Calu3 (cell line): ENCODE data around the gene UNC5C. TPM values are rescaled to one million over a fixed set of nuclear protein-coding genes. Genes with fewer than 3 reads are reported as not detected.

ENCODE experiments used
- BruUV-seq: library from RNA; stranded (reverse); fragments of 400-500 nt; replicated peaks from 2 replicates; lab custom pipeline; 2021; lab: Mats Ljungman, UMichigan
- CTCF ChIA-PET: fragments of 300-600 bp; sonication (Branson Sonifier 250); formaldehyde crosslinking; loops from one replicate; lab custom pipeline; 2022; ENCODE audit warnings: antibody characterized with exemption; lab: Charles Lee
- DNase-seq: peaks from one replicate; pipeline ENCODE4 v3.0.0; 2022
- H3K27ac Mint-ChIP-seq: one replicate; pipeline ENCODE4 v1.8.0; 2022; ENCODE audit warnings: mixed read lengths; ENCODE audit not compliant: unreplicated experiment
- H3K27me3 Mint-ChIP-seq: one replicate; pipeline ENCODE4 v1.8.0; 2022; ENCODE audit warnings: mixed read lengths; ENCODE audit not compliant: unreplicated experiment
- H3K36me3 Mint-ChIP-seq: one replicate; pipeline ENCODE4 v1.8.0; 2022; ENCODE audit warnings: mild to moderate bottlenecking, moderate library complexity, mixed read lengths; ENCODE audit not compliant: insufficient read depth, unreplicated experiment
- H3K4me1 Mint-ChIP-seq: one replicate; pipeline ENCODE4 v1.8.0; 2022; ENCODE audit warnings: mild to moderate bottlenecking, low read depth, mixed read lengths; ENCODE audit not compliant: unreplicated experiment
- H3K4me3 Mint-ChIP-seq: one replicate; pipeline ENCODE4 v1.8.0; 2022; ENCODE audit warnings: mild to moderate bottlenecking, low read depth, moderate library complexity, mixed read lengths; ENCODE audit not compliant: unreplicated experiment
- H3K9me3 Mint-ChIP-seq: one replicate; pipeline ENCODE4 v1.8.0; 2022; ENCODE audit warnings: low read depth, mixed read lengths; ENCODE audit not compliant: unreplicated experiment
- CTCF ChIP-seq: fragments of 200-600 bp; IDR thresholded peaks from one replicate; pipeline ENCODE4 v1.8.0; 2022; ENCODE audit warnings: antibody characterized with exemption; ENCODE audit not compliant: unreplicated experiment
- intact Hi-C: fragments of 100-400 bp; cut with micrococcal nuclease; formaldehyde crosslinking; loops from one replicate; pipeline ENCODE4 v1.10.0; 2022; ENCODE audit not compliant: unreplicated experiment
- total RNA-seq: library from RNA; stranded (reverse); gene quantifications from 2 replicates; pipeline ENCODE4 v1.2.3, GENCODE V29; 2022

UNC5C gene
- total RNA-seq, 1 experiment from 2014 or later: not detected

- no peak overlapping the region for H3K27ac Mint-ChIP-seq
- H3K4me1 Mint-ChIP-seq: peaks cover 9% of the 10 kb centered on the region
- DNase-seq: no peak
- intact Hi-C loops: no loop called here
- no peak overlapping the region for H3K4me3 Mint-ChIP-seq
- CTCF ChIA-PET: no interaction called here
- no peaks in the 10 kb centered on the region for H3K9me3 Mint-ChIP-seq
- no peak for TF ChIP-seq CTCF
- no peaks in the 10 kb centered on the region for H3K27me3 Mint-ChIP-seq
- no peaks in the 10 kb centered on the region for H3K36me3 Mint-ChIP-seq
- no TSS peak for BruUV-seq
Observed at GRCh38 chr4:95432466-95432865, 116.3 kb downstream of the UNC5C start.

GRCh38 chr4:95431678-95432077 lies 117.1 kb downstream of the UNC5C start:
- Mint-ChIP-seq H3K27me3 (no peaks in the 10 kb centered on the region), H3K27ac (no peak overlapping the region), H3K4me1 (peaks cover 9% of the 10 kb centered on the region), H3K9me3 (no peaks in the 10 kb centered on the region), H3K4me3 (no peak overlapping the region), H3K36me3 (no peaks in the 10 kb centered on the region)
- intact Hi-C loops: no loop called here
- no peak for TF ChIP-seq CTCF
- CTCF ChIA-PET: no interaction called here
- no peak for DNase-seq
- BruUV-seq: no TSS peak

GRCh38 chr4:95429416-95429815 lies 119.4 kb downstream of the UNC5C start:
- no peak for DNase-seq
- BruUV-seq: no TSS peak
- no peak for TF ChIP-seq CTCF
- Mint-ChIP-seq H3K4me3 (no peak overlapping the region), H3K9me3 (no peaks in the 10 kb centered on the region), H3K4me1 (peaks cover 9% of the 10 kb centered on the region), H3K36me3 (no peaks in the 10 kb centered on the region), H3K27ac (no peak overlapping the region), H3K27me3 (no peaks in the 10 kb centered on the region)
- CTCF ChIA-PET: no interaction called here
- intact Hi-C loops: no loop called here

- intact Hi-C loops: no loop called here
- no peak for TF ChIP-seq CTCF
- peaks cover 2% of the 10 kb centered on the region for H3K4me1 Mint-ChIP-seq
- no TSS peak for BruUV-seq
- H3K36me3 Mint-ChIP-seq: no peaks in the 10 kb centered on the region
- CTCF ChIA-PET: no interaction called here
- no peak overlapping the region for H3K27ac Mint-ChIP-seq
- no peaks in the 10 kb centered on the region for H3K9me3 Mint-ChIP-seq
- H3K27me3 Mint-ChIP-seq: no peaks in the 10 kb centered on the region
- no peak overlapping the region for H3K4me3 Mint-ChIP-seq
- DNase-seq: no peak
Observed at GRCh38 chr4:95428291-95429070, 120.3 kb downstream of the UNC5C start.
